ENCODE data around the gene STXBP1. TPM values are rescaled to one million over a fixed set of nuclear protein-coding genes. Genes with fewer than 3 reads are reported as not detected.

Gene STXBP1
- total and polyA plus RNA-seq, 2 of the 13 experiments (the other 11 are each of a cell fraction or from before 2014, with no cell fraction given), result 2.9 TPM

GRCh38 chr9:127664324-127664677, 52.2 kb downstream of the STXBP1 start (continued):
- no peak for TF ChIP-seq THAP9 (CRISPR knock-in tag; IDR thresholded peaks at IDR 0.05; ENCODE audit: borderline replicate concordance)
- TF ChIP-seq EED (CRISPR knock-in tag; IDR thresholded peaks at IDR 0.05), result no peak
- TF ChIP-seq NFIB (CRISPR knock-in tag; IDR thresholded peaks at IDR 0.05; ENCODE audit: borderline replicate concordance), result no peak
- TF ChIP-seq YEATS4 (CRISPR knock-in tag; IDR thresholded peaks at IDR 0.05; ENCODE audit: borderline replicate concordance), result peak; percentile 4; the same call in 1 of the 2 replicates
- TF ChIP-seq NPAS2 (CRISPR knock-in tag; IDR thresholded peaks at IDR 0.05; ENCODE audit: borderline replicate concordance), result no peak
- TF ChIP-seq XRCC5 (optimal IDR thresholded peaks at IDR 0.05; ENCODE audit: low read length), result peak; percentile 5
- TF ChIP-seq SUZ12 (IDR thresholded peaks at IDR 0.05; ENCODE audit: low read depth, low read length), result no peak
- TF ChIP-seq ZNF891 (CRISPR knock-in tag; IDR thresholded peaks at IDR 0.05), result 0 out of 2 replicates have a peak, but pooled peaks have one; percentile 21
- no peak for TF ChIP-seq THAP8 (CRISPR knock-in tag; IDR thresholded peaks at IDR 0.05; ENCODE audit: borderline replicate concordance)
- 0 out of 2 replicates have a peak, but pooled peaks have one; percentile 47 for TF ChIP-seq ZNF280B (CRISPR knock-in tag; IDR thresholded peaks at IDR 0.05; ENCODE audit: borderline replicate concordance)
- TF ChIP-seq IRF9 (CRISPR knock-in tag; IDR thresholded peaks at IDR 0.05; ENCODE audit: borderline replicate concordance), result no peak
- 0 out of 2 replicates have a peak, but pooled peaks have one; percentile 48 for TF ChIP-seq ZNF350 (CRISPR knock-in tag; IDR thresholded peaks at IDR 0.05; ENCODE audit: borderline replicate concordance, low read depth)
- TF ChIP-seq ELF4 (CRISPR knock-in tag; IDR thresholded peaks at IDR 0.05; ENCODE audit: borderline replicate concordance), result no peak
- no peak for TF ChIP-seq KDM2A (CRISPR knock-in tag; IDR thresholded peaks at IDR 0.05; ENCODE audit: borderline replicate concordance, low read depth)
- no peak for TF ChIP-seq JARID2 (CRISPR knock-in tag; IDR thresholded peaks at IDR 0.05; ENCODE audit: insufficient replicate concordance)
- TF ChIP-seq NRL (CRISPR knock-in tag; IDR thresholded peaks at IDR 0.05; ENCODE audit: borderline replicate concordance), result peak; percentile 62; the same call in 1 of the 2 replicates
- no peak for TF ChIP-seq ZNF598 (CRISPR knock-in tag; IDR thresholded peaks at IDR 0.05; ENCODE audit: borderline replicate concordance)
- no peak for TF ChIP-seq ZMAT3 (CRISPR knock-in tag; conservative IDR thresholded peaks at IDR 0.05)
- TF ChIP-seq ZBTB26 (CRISPR knock-in tag; IDR thresholded peaks at IDR 0.05; ENCODE audit: borderline replicate concordance), result peak; percentile 11; the same call in 1 of the 2 replicates
- no peak for TF ChIP-seq ZNF24 (IDR thresholded peaks at IDR 0.05)

Data from HepG2 (cell line).